IPS-15b (cell line): ENCODE results near the gene NPAS3.

ENCODE experiments used
- H3K27me3 ChIP-seq: one replicate; pipeline ENCODE4 v1.6.1; 2013; ENCODE audit warnings: low read length; ENCODE audit not compliant: control insufficient read depth, insufficient read depth
- H3K36me3 ChIP-seq: one replicate; pipeline ENCODE4 v1.6.1; 2013; ENCODE audit warnings: low read length; ENCODE audit not compliant: control insufficient read depth, insufficient read depth
- H3K4me1 ChIP-seq: one replicate; pipeline ENCODE4 v1.6.1; 2013; ENCODE audit warnings: mild to moderate bottlenecking, low read length; ENCODE audit not compliant: control insufficient read depth, insufficient read depth
- H3K4me3 ChIP-seq: one replicate; pipeline ENCODE4 v1.5.1; 2013; ENCODE audit warnings: low read depth, low read length
- H3K9ac ChIP-seq: one replicate; pipeline ENCODE4 v1.6.1; 2013; ENCODE audit warnings: low read depth, mild to moderate bottlenecking, low read length
- H3K9me3 ChIP-seq: one replicate; pipeline ENCODE4 v1.6.1; 2013; ENCODE audit warnings: mild to moderate bottlenecking, low read length; ENCODE audit not compliant: control insufficient read depth, insufficient read depth

Gene NPAS3

GRCh38 chr14:33660248-33660647 is 721.6 kb downstream of the NPAS3 start:
- H3K36me3 ChIP-seq = no peaks in the 10 kb centered on the region
- no peaks in the 10 kb centered on the region for H3K9me3 ChIP-seq
- H3K4me1 ChIP-seq = no peaks in the 10 kb centered on the region
- no peaks in the 10 kb centered on the region for H3K27me3 ChIP-seq
- no peak overlapping the region for H3K9ac ChIP-seq
- H3K4me3 ChIP-seq = no peak overlapping the region

- Histone ChIP-seq H3K4me3 (no peak overlapping the region), H3K9me3 (no peaks in the 10 kb centered on the region), H3K27me3 (no peaks in the 10 kb centered on the region), H3K9ac (no peak overlapping the region), H3K36me3 (no peaks in the 10 kb centered on the region), H3K4me1 (no peaks in the 10 kb centered on the region)
Observed at GRCh38 chr14:33661101-33661500, 722.4 kb downstream of the NPAS3 start.

GRCh38 chr14:33668066-33668465 is 729.4 kb downstream of the NPAS3 start:
- Histone ChIP-seq H3K9me3 (no peaks in the 10 kb centered on the region), H3K4me1 (no peaks in the 10 kb centered on the region), H3K4me3 (no peak overlapping the region), H3K27me3 (no peaks in the 10 kb centered on the region), H3K36me3 (no peaks in the 10 kb centered on the region), H3K9ac (no peak overlapping the region)

- no peaks in the 10 kb centered on the region for H3K4me1 ChIP-seq
- no peak overlapping the region for H3K4me3 ChIP-seq
- H3K9ac ChIP-seq = no peak overlapping the region
Observed at GRCh38 chr14:33669111-33669510, 730.4 kb downstream of the NPAS3 start.

GRCh38 chr14:33670235-33670634 is 731.6 kb downstream of the NPAS3 start:
- Histone ChIP-seq H3K9ac (no peak overlapping the region), H3K4me3 (no peak overlapping the region), H3K36me3 (no peaks in the 10 kb centered on the region), H3K27me3 (no peaks in the 10 kb centered on the region), H3K4me1 (no peaks in the 10 kb centered on the region), H3K9me3 (no peaks in the 10 kb centered on the region)

More at GRCh38 chr14:33669111-33669510, 730.4 kb downstream of the NPAS3 start:
- Histone ChIP-seq H3K36me3 (no peaks in the 10 kb centered on the region), H3K9me3 (no peaks in the 10 kb centered on the region), H3K27me3 (no peaks in the 10 kb centered on the region)

GRCh38 chr14:33671556-33671955 is 732.9 kb downstream of the NPAS3 start:
- no peaks in the 10 kb centered on the region for H3K9me3 ChIP-seq
- H3K9ac ChIP-seq = no peak overlapping the region
- no peaks in the 10 kb centered on the region for H3K36me3 ChIP-seq
- no peaks in the 10 kb centered on the region for H3K27me3 ChIP-seq
- H3K4me3 ChIP-seq = no peak overlapping the region
- H3K4me1 ChIP-seq = peaks cover 4% of the 10 kb centered on the region

GRCh38 chr14:33674927-33675326 is 736.2 kb downstream of the NPAS3 start:
- H3K4me3 ChIP-seq = no peak overlapping the region
- no peaks in the 10 kb centered on the region for H3K9me3 ChIP-seq
- H3K36me3 ChIP-seq = no peaks in the 10 kb centered on the region
- H3K4me1 ChIP-seq = peaks cover 4% of the 10 kb centered on the region
- no peak overlapping the region for H3K9ac ChIP-seq
- no peaks in the 10 kb centered on the region for H3K27me3 ChIP-seq

- Histone ChIP-seq H3K36me3 (no peaks in the 10 kb centered on the region), H3K9ac (no peak overlapping the region), H3K4me3 (no peak overlapping the region), H3K9me3 (no peaks in the 10 kb centered on the region), H3K27me3 (no peaks in the 10 kb centered on the region), H3K4me1 (peaks cover 4% of the 10 kb centered on the region)
Observed at GRCh38 chr14:33675415-33676130, 736.9 kb downstream of the NPAS3 start.

GRCh38 chr14:33676135-33676566 is 737.5 kb downstream of the NPAS3 start:
- no peaks in the 10 kb centered on the region for H3K36me3 ChIP-seq
- H3K9me3 ChIP-seq = no peaks in the 10 kb centered on the region
- no peaks in the 10 kb centered on the region for H3K27me3 ChIP-seq
- no peak overlapping the region for H3K9ac ChIP-seq
- no peak overlapping the region for H3K4me3 ChIP-seq
- H3K4me1 ChIP-seq = peaks cover 4% of the 10 kb centered on the region

- no peak overlapping the region for H3K4me3 ChIP-seq
- H3K36me3 ChIP-seq = no peaks in the 10 kb centered on the region
Observed at GRCh38 chr14:33676891-33677290, 738.2 kb downstream of the NPAS3 start.

GRCh38 chr14:33678005-33678404 is 739.3 kb downstream of the NPAS3 start:
- Histone ChIP-seq H3K27me3 (no peaks in the 10 kb centered on the region), H3K4me3 (no peak overlapping the region), H3K9me3 (no peaks in the 10 kb centered on the region), H3K4me1 (peaks cover 4% of the 10 kb centered on the region), H3K36me3 (no peaks in the 10 kb centered on the region), H3K9ac (no peak overlapping the region)

More at GRCh38 chr14:33676891-33677290, 738.2 kb downstream of the NPAS3 start:
- Histone ChIP-seq H3K9ac (no peak overlapping the region), H3K4me1 (peaks cover 4% of the 10 kb centered on the region), H3K9me3 (no peaks in the 10 kb centered on the region), H3K27me3 (no peaks in the 10 kb centered on the region)

- H3K9ac ChIP-seq = no peak overlapping the region
- no peaks in the 10 kb centered on the region for H3K36me3 ChIP-seq
- H3K27me3 ChIP-seq = no peaks in the 10 kb centered on the region
- H3K4me1 ChIP-seq = peaks cover 4% of the 10 kb centered on the region
- no peaks in the 10 kb centered on the region for H3K9me3 ChIP-seq
- H3K4me3 ChIP-seq = no peak overlapping the region
Observed at GRCh38 chr14:33679025-33679424, 740.3 kb downstream of the NPAS3 start.
